SIG-M5 (cell line): ENCODE measurements around the gene ZKSCAN4.

ENCODE experiments used
- DNase-seq: peaks from one replicate; lab custom pipeline; 2025; lab: John Stamatoyannopoulos, UW

The ZKSCAN4 gene

DNA sequence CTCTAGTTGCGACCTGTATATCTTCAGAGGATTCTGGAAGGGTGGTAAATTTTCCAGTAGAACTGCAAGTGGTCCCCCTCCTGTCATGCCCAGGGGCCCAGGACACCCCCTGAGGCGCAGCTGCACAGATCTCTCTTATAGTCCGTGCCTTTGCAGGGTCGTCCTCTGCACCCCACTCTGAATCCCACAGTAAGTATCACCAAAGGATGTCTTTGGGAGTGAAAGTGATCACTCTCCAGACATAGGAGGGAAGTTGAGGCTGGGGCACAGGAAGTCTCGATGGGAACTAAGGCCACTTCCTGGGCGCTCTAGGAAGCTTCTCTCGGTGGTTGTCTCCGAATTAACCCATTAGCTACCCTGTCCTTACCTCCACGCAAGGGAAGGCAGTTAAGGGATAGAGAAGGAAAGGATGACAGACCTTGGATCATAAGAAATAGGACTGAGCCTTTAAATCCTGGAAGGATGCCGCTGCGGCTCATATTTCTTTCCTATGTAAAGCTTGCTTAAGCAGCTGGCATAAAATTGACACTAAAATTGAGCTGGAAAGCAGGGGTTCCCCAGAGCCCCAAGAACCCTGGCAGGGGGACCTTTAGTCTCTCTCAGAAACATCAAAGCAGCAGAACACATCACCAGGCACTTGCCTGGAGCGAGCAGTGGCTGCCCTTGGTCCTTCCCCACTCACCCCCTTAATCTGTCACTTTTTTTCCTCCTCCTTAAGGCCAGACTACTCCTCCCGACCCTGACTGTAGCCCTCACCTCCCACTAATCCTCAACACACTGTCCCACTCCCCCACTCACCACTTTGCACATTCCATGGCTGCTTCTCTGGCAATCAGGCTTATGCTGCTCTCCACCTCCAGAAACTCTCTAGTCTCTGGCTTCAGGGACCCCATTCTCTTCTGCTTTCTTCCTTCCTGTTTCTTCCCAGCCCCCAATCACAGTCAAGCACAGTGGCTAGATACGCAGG lies at the start of gene ZKSCAN4:
TSS of gene ZKSCAN4 (minus strand) at position 261 of the 967 bp plus-strand sequence. CDS start 289 bp downstream, outside the sequence.
- peak; percentile 32 for DNase-seq

- no peak for DNase-seq
These were observed 44.5 kb upstream of the ZKSCAN4 start for GRCh38 chr6:28296520-28297060.

DNA sequence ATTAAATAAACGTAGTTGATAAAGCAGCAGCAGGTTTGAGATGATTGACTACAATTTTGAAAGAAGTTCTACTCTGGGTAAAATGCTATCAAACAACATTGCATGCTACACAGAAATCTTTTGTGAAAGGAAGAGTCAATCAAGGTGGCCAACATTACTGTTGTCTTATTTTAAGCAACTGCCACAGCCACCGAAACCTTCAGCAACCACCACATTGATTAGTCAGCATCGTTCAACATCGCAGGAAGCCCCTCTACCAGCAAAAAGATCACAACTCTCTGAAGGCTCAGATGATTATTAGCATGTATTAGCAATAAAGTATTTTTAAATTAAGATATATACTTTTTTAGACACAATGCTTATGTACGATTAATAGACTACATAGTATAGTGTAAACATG lies 43.3 kb upstream of the ZKSCAN4 start:
- DNase-seq, result no peak

DNA sequence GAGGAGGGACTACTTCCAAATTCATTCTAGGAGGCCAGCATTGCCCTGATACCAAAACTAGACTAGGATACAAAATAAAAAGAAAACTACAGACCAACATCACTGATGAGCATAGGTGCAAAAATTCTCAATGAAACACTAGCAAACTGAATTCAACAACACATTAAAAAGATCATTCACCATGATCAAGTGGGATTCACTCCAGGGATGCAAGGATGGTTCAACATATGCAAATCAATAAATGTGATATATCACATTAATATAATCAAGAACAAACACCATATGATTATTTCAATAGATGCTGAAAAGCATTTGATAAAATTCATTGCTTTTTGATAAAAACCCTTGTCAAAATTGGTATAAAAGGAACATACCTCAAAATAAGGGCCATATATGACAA lies 39.5 kb upstream of the ZKSCAN4 start:
- no peak for DNase-seq

- no peak for DNase-seq
These were observed 30.9 kb upstream of the ZKSCAN4 start for GRCh38 chr6:28282926-28283325.

DNA sequence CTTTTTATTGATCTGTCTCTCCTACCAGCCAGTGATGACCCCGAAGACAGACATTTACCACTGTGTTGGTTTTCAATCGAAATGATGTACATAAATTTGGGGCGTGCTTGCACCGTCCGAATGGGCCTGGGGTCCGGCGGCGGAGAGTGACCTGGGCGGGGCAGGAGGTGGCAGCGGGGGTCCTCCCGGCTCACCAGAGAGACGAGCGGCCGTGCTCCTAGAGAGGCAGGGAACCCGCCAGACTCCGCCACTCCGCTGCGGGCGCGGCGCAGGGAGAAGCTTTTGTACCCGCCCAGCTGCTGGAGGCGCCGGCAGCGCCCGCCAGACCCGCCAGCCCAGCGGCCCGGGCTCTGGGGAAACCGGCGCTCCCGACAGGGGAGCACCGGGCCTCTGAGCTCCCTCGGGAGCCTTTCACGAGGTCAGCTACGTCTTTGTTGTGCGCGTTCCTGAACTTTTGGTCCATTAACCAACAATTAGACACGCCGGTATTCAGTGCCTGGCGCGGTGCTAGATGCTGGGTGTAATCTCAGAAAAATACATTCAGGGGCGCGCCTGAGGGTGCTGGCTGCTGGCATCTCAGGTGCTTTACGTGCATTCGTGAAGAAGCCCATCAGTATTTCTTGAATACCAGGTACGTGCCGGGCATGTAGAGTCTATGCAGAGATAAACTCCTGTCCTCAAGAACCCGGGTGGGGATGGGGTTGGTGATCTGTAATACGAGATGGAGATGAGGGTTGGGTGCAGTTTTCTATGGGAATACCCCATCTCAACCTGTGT lies 29.4 kb upstream of the ZKSCAN4 start, which contains the start of gene PGBD1:
TSS of gene PGBD1 (plus strand) at position 285 of the 777 bp plus-strand sequence. CDS start 2,242 bp downstream, outside the sequence.
- DNase-seq, result no peak

DNA sequence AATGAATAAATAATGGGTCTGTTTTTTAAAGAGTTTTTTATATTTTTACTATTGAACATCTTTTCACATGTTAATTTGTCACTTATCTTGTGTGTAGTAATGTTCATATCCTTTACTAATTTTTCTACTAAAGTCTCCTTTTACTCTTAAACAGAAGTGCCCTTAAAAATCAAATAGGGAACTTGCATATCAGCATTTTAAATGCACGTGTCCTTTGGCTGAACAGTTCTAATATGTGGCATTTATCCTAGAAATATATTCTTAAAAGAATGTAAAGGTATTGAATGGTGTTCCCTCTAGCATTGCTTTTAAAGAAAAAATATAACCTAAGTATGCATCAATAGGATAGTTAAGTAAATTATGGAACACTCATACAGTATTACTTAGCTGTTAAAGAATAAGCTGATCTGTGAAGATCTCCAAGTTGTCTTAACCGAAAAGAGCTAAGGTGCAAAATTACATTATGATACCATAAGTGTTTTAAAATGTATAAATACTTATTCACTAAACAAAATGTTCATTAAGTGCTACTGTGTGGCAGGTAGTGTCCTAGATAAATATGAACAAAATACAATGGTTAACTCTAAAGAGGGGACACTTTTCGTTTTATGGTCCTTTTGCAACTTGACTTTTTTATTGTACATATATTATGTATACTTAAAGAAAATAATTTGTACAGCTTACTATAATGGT lies 28.7 kb upstream of the ZKSCAN4 start:
- no peak for DNase-seq

DNA sequence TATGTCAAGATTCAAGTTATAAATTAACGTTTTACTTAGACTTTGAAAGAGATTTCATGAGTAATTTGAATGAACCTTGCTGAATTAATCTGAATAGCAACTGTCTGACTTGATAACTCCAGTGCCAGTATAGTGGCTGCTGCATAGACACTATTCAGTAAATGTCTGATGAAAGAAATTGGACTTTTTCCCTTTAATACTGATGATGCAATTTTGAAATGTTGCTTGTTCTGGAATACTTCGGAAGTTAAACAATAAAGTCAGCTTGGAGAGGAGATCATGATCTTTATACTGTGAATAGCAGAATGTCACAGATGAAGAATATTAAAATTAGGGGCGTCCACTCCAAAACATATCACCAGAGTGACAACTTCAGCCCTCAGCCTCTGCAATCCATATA lies 25.7 kb upstream of the ZKSCAN4 start:
- no peak for DNase-seq

GRCh38 chr6:28274888-28275287 lies 22.8 kb upstream of the ZKSCAN4 start:
- DNase-seq, result no peak

DNA sequence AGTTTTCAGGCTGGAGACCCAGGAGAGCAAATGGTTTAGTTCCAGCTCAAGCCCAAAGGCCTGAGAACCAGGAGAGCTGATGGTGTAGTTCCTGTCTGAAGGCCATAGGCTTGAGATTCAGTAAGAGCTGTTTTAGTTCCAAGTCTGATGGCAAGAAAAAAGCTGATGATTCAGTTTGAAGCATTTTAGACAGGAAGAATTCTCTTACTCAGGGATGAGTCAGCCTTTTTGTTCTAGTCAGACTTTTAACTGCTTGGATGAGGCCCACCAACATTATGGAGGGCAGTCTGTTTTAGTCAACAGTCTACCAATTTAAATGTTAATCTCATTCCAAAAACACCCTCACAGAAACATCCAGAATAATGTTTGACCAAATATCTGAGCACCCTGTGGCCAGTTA lies 17.4 kb upstream of the ZKSCAN4 start:
- no peak for DNase-seq

DNA sequence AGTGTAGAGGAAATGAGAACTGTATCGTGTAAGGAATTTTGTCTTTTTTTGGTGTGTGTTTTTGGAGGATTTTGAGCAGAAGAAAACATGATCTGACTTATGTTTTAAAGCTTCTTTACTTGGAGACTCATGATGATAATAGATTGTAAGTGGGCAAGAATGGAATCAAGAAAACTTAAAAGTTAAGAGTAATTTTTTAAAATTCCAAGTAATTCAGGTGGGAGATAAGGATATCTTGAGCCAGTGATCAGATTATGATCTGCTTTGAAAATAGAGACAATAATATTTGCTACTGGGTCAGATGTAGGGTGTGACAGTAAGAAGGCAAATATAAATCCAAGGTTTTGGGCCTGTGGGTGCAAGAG lies 15.6 kb upstream of the ZKSCAN4 start:
- no peak for DNase-seq

DNA sequence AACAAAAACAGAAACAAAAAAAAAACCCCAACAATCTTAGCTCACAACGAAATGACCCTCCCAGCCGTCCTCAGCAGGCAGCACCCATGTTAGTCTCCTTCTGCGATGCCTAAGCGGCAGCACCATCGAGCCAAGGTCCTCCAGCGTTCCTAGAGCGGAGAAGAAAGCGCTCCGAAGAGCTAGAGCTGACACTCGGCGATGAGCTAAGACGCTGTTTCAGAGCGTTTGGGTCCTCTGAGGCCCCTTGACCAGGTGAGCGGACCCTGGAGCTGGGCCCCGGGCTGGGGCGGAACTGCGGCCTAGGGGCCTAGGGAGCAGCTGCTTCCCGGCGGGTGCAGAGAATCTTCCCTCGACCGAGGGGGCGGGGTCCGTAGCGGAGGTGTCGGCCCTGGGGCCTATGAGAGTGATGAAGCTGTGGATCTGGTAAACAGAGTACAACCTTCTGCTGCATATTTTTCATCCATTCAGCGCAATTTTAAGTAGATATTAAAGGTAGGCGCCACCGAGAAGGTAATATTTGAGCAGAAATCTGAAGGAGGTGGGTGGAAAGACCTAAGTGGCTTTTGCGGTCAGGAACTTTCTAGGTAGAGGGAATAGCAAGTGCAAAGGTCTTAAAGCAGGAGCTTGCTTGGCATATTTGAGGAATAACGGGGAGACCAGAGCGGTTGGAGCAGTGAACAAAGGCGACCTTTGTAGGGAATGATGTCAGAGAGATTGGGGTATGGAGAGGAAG lies 15.1 kb upstream of the ZKSCAN4 start, which contains the start of gene ZSCAN26:
TSS of gene ZSCAN26 (plus strand) at position 182 of the 733 bp plus-strand sequence. CDS start 4,777 bp downstream, outside the sequence.
- no peak for DNase-seq

- DNase-seq, result no peak
These were observed 14.5 kb upstream of the ZKSCAN4 start for GRCh38 chr6:28266563-28266961.

- DNase-seq, result no peak
These were observed 12.8 kb upstream of the ZKSCAN4 start for GRCh38 chr6:28264834-28265401.

- DNase-seq, result no peak
These were observed 11.9 kb upstream of the ZKSCAN4 start for GRCh38 chr6:28263922-28264321.

DNA sequence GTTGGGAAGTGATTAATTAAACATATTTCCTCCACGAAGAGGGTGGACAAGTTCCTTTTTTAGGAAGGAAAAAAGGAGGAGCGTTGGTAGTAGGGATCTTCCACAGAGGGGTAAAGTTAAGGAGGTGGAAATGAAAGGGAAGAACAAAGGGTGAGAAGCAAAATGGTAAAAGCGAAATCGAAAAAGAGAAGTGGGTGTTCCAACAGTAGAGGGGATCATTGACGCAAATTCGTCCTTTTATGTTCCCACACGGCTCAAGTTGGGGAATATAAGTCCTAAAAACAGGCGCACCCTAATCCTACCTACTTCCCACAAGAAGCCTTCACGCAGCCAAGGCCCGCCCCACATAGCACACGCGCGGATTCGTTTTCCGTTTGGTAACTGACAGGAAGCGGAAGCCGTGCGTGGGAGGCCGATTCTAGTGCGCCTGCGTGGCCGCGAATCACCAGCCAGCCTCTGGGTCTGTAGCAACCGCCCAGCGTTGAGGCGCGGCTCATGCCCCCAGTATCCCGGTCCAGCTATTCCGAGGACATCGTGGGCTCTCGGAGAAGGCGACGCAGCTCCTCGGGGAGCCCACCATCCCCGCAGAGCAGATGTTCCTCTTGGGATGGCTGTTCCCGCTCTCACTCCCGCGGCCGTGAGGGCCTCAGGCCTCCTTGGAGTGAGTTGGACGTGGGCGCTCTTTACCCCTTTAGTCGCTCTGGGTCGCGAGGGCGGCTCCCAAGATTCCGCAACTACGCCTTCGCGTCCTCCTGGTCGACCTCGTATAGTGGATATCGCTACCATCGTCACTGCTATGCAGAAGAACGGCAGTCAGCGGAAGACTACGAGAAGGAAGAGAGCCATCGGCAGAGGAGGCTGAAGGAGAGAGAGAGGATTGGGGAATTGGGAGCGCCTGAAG lies 7.1 kb upstream of the ZKSCAN4 start, which contains the start of gene NKAPL:
TSS of gene NKAPL (plus strand) at position 421 of the 901 bp plus-strand sequence. CDS start at position 496, 75 bp downstream.
- no peak for DNase-seq

DNA sequence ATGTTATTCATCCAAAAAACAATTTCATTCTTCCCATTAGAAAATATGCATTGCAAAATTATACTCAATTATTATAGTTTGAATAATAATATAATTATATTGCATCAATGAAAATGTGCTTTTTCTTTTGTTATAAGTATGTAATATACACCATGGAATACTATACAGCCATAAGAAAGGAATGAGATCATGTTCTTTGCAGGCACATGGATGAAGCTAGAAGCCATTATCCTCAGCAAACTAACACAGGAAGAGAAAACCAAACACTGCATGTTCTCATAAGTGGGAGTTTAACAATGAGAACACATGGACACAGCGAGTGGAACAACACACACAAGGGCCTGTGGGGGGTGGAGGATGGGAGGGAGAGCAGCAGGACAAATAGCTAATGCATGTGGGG lies 5.0 kb upstream of the ZKSCAN4 start:
- DNase-seq, result no peak

DNA sequence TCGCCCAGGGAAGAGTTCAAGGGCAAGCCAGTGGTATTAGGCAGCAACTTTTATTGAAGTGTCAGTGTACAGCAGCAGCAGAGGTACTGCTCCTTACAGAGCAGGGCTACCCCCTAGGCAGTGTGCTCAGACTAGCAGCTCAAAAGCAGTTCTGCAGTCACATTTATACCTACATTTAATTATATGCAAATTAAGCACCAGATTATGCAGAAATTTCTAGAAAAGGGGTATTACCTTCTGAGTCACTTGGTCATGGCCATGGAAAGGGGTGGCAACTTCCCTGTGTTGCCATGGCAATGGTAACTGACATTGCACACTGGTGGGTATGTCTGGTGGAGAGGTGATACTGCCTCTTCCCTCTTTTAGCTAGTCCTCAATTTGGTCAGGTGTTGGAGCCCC lies 2.1 kb upstream of the ZKSCAN4 start:
- no peak for DNase-seq

DNA sequence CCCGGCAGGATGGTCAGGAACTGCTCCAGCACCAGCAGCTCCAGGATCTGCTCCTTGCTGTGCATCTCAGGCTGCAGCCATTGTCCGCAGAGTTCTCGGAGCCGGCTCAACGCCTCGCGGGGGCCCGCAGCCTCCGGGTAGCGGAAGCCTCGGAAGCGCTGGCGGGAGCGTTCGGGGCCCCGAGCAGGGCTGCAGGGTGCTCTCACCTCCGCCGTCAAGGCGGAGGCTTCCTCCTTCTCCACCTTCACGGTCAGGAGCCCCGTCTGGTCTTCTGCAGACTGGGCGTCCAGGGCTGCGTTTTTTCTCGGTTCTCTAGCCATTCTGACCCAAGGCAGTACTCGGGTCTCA lies 434 bp downstream of the ZKSCAN4 start:
- no peak for DNase-seq

DNA sequence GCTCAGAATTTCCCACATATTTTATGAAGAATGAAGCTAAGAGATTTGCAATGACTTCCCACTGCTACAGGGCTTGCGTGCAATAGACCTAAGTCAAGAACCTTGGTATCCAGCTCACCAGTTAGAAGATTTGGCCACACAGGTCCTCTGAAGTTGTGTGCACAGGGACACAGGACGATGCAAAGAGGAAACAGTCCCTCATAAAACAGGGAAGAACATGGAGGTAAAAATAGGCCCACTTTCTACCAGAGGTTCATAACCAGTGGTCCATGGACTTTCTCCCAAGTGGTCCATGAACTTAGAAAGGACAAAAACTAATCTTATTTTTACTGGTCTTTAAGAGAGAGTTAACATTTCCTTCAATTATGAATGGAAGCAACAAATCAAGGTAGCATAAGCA lies 1.3 kb downstream of the ZKSCAN4 start:
- DNase-seq, result no peak
